ENCODE measurements around the gene DCPS.
A peak's percentile ranks its signal among the peaks of the same experiment; 100 is the strongest.
"Not testable (repeated sequence)": the region's sequence is repeated elsewhere in the genome, so short reads cannot be mapped to it uniquely, and the experiment has no call there.

Gene DCPS

GRCh38 chr11:126303623-126304456, at the start of gene DCPS:
DCPS (plus strand) TSS chr11:126304060; CDS start chr11:126304081, 21 bp downstream.
- DNase-seq (ENCODE audit: low spot score): peak; percentile 89

DNA sequence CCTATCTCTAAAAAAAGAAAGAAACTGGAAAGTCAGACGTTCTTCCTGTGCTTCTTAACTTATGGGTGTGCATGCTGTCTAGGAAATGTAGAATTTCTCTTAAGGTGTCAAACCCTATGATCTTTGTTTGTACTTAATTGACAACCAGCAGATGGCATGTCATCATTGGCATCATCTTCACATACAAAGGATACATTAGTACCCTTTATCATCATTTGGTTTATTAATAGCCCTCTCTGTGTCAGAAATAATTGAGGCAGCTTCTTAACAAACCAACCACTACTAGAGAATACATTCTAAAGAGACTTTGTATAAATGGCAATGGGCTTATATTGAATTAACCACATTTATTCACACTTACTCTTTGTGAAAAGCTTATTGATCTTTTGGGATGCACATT, 49.0 kb upstream of the DCPS start:
- no peak for DNase-seq (ENCODE audit: low spot score)

DNA sequence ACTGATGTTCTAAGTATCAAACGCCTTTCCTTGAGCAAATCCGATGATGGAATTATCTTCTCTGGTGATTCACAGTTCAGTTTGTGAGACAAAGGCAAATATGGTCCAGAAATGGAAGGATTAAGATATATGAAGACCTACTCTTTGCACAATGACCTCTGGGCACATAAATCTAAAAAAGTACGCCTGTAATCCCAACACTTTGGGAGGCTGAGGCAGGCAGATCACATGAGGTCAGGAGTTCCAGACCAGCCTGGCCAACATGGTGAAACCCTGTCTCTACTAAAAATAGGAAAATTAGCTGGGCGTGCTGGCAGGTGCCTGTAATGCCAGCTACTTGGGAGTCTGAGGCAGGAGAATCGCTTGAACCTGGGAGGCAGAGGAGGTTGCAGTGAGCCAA, 48.4 kb upstream of the DCPS start:
- not testable (repeated sequence) for DNase-seq (ENCODE audit: low spot score)

- no peak for DNase-seq (ENCODE audit: low spot score)
Measured at GRCh38 chr11:126256216-126256615, 47.6 kb upstream of the DCPS start.

DNA sequence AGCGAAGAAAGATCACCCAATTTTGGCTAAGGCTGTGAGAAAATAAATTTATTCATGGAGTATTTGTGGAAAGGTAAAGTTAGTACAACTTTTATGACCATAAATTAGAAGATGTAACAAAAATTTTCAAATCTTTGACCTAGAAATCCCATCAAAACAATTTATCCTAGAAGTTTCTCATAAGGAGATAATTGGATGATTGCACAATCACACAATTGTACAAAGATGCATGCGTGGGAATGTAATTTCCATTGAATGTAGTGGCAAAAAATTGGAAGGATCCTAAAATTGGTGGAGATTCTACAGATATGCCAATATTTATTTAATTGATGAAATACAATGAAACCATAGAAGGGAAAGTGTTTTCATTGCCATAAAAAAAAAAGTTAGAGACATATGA, 46.7 kb upstream of the DCPS start:
- no peak for DNase-seq (ENCODE audit: low spot score)

DNA sequence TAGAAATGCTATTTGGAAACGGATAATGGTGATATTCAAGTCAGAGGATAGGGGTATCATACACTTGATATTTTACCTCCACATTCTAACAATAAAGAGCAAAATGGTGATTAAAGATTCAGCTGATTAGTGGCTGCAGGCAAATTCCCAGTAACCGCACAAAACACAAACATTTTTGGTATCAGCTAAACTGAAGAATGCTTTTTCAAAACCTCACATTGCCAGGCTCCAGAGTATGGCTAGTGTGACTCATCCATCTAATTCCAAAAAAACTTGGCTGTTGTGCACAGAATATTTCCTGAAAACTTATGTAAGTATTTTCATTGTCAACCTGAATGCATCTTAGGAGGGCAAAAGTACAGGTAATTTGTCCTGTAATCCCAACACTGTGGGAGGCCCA, 46.1 kb upstream of the DCPS start:
- no peak for DNase-seq (ENCODE audit: low spot score)

DNA sequence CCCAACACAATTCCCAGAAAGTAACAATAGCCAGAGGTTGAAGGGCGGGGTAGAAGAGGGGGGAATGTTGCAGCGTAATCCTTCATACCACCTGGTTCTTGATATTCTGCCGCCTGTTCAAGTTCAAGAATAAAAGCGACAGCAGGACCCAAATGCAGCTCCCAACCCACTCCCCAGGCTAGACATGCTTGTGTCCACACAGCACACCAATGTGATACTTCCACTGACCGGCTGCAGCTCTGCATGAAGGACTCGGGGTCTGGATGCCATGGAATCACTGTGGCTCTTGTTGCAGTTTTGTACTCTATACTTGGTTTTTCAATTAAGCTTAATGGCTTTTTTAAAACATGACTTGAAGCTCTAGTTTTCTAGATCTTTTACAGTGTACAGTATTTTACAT, 41.6 kb upstream of the DCPS start:
- no peak for DNase-seq (ENCODE audit: low spot score)

DNA sequence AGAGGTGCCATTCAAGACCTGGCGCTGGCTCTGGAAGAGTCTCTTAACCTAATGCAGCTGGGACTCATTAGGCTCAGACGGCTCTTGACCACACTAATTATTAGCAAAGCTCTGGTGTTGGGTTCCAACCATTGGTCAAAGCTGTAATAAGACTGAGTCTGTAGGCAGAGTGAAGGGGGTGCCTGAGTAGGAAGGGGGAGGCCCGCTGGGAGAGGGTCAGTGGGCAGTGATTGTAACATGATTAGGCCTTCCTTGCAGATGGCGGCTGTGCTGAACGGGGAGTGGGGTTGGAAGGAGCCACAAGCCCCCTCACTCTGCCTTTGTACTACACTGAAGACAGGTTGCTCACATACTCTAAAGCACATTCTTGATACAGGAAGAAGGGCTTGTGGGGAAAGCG, 40.4 kb upstream of the DCPS start:
- DNase-seq (ENCODE audit: low spot score): no peak

DNA sequence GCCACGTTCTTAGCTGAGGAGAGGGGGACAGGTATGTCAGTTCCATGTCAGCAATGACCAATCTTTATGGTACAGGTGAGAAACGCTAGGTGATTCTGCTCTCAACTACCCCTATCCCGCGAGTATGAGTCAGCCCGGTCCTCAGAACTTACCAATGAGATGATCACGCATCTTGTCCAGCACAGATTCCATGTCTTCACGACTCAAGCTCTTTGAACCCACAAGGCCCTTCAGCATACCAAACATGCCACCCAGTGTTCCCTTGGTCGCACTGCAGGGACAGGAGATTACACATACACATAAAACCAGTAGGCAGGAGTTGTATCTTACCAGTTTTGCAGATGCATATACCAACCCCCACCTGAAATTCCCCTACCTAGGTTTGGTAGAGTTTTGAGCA, 38.0 kb upstream of the DCPS start:
- no peak for DNase-seq (ENCODE audit: low spot score)

DNA sequence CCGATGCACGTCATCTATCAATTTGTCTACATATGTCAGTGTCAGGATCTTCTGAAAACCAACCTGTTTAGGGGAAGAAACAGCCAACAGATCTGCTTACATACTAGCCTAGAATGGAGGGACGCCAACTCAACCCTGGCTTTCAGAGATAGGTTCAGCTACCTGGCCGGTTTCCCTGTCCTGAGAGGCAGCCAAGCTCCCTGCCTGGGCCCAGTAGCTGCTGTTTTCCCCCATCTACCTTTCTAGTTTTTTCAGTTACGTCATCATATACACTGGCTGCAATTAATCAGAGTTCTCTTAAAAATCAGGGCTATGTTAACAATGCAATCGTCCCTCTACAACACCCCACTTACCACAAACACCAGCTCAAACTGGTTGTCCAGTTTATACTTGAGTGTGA, 36.2 kb upstream of the DCPS start:
- DNase-seq (ENCODE audit: low spot score): no peak

DNA sequence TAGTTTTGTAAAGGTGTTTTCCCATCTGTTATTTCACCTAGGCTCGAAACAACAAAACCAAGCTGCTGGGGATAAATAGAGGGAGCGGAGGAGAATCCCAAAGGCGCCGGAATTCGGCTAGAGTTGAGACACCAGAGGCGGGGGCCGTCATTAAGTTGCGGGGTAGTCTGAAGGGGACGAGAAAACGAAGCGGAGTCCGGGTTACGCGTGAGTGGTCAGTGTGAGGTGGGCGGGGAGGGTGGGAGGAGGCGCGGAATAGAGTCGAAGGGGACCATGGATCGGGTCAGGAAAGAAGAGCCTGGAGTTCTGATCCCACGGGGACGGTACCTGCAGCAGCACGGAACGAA, 35.5 kb upstream of the DCPS start:
- DNase-seq (ENCODE audit: low spot score): peak; percentile 12

- DNase-seq (ENCODE audit: low spot score): peak; percentile 98
Measured at GRCh38 chr11:126268708-126269579, 34.9 kb upstream of the DCPS start, which contains the start of the genes FOXRED1 and SRPRA. FOXRED1 (plus strand) TSS chr11:126269154; CDS start chr11:126269207, 53 bp downstream. SRPRA (minus strand) TSS chr11:126268895; CDS start chr11:126268804, 91 bp downstream.

DNA sequence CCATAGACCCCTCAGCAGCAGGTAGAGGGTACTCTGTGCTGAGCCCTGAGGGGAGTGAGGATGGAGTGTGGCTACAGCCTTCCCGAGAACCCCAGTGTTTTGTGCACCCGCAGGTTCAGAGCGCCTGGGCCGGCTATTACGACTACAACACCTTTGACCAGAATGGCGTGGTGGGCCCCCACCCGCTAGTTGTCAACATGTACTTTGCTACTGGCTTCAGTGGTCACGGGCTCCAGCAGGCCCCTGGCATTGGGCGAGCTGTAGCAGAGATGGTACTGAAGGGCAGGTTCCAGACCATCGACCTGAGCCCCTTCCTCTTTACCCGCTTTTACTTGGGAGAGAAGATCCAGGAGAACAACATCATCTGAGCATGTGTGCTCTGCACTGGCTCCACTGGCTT, 26.5 kb upstream of the DCPS start:
- no peak for DNase-seq (ENCODE audit: low spot score)

DNA sequence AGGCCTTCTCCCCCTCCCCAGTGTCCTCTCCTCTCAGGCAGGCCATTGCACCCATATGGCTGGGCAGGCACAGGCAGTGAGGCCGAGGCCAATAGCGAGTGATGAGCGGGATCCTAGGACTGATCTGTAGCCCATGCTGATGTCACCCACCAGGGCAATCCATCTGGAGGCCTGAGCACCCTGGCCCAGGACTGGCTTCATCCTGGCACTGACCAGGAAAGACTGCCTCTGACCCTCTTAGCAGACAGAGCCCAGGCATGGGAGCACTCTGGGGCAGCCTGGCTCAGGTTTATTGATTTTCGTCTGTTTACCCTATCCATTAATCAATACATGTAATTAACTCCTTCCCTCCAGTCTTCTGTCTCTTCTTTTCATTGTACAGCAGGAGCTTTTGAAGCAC, 26.1 kb upstream of the DCPS start:
- no peak for DNase-seq (ENCODE audit: low spot score)

GRCh38 chr11:126279191-126279590, 24.7 kb upstream of the DCPS start:
- no peak for DNase-seq (ENCODE audit: low spot score)

DNA sequence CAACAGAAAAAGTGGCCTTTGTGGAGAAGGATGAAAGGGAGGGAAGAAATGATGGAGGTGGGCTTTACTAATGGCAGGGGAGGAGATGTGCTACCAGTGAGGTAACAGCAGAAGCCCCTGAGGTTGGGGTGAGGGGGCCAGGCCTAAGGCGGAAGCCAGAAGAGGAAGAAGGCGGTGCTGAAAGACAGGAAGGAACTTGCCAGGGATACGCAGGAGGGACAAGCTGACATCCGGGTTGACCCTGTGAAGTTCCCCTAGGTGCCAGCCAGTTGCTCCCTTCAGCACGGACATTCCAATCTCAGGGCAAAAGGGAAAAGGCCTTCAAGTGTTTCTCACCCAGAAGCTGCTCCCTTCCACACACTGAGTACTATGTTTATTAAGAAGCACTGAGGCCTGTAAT, 23.3 kb upstream of the DCPS start:
- no peak for DNase-seq (ENCODE audit: low spot score)

- DNase-seq (ENCODE audit: low spot score): no peak
Measured at GRCh38 chr11:126281245-126281644, 22.6 kb upstream of the DCPS start.

GRCh38 chr11:126281666-126282175, 22.1 kb upstream of the DCPS start:
- DNase-seq (ENCODE audit: low spot score): no peak

DNA sequence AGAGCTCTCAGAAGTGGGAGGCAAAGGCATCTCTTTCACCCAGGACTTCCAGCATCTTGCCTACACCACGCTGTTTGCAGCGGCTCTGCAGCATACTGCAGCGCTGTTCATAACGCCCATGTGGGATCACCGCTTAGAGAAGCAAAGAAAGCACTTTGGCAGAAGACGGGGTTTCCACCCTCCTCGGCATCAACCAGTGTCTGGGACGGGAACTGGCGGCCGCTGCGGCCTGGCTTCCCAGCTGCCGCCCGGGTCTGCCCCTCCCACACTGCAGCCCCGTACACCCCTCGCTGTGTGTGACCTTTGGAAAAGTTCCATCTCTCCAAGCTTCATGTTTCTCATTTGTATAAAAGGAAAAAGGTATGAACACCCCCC, 21.5 kb upstream of the DCPS start:
- DNase-seq (ENCODE audit: low spot score): peak; percentile 36

- DNase-seq (ENCODE audit: low spot score): peak; percentile 51
Measured at GRCh38 chr11:126282736-126283591, 20.9 kb upstream of the DCPS start, which contains the start of gene TIRAP. TIRAP (plus strand) TSS chr11:126283093; CDS start chr11:126290895, 7,802 bp downstream.

DNA sequence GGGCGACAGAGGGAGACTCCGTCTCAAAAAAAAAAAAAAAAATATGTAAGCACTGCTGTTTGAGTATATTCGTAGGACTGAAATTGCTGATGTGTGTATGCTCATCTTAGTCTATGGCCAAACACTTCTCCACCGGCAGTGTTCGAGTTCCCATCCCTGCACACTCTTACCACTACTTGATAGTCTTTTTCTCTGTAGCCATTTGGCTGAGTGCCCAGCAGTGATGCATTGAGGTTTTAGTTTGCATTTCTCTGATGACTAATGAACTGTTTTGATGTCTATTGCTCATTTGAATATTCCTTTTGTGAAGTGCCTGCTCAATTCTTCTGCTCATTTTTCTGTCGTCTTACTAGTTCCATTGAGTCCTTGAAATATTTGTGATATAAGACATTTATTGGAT, 19.0 kb upstream of the DCPS start:
- no peak for DNase-seq (ENCODE audit: low spot score)

- no peak for DNase-seq (ENCODE audit: low spot score)
Measured at GRCh38 chr11:126288237-126288636, 15.6 kb upstream of the DCPS start.
